ENCODE measurements around the gene PLXNA2. TPM values are rescaled to one million over a fixed set of nuclear protein-coding genes. Genes with fewer than 3 reads are reported as not detected.
A peak's percentile ranks its signal among the peaks of the same experiment; 100 is the strongest.

The PLXNA2 gene
- polyA plus RNA-seq, 4 donors, result 10.7 to 17.8 (median 12.8) TPM

GRCh38 chr1:208028526-208028925, 215.7 kb downstream of the PLXNA2 start:
- peaks cover 0 to 13% (median 0%) of the 10 kb centered on the region in 3 donors for H3K4me1 ChIP-seq (ENCODE audit: control insufficient read depth in 3 of 3, insufficient read depth in 2 of 3, low read depth in 1 of 3, low read length in 2 of 3)
- no peak for FAIRE-seq
- H3K36me3 ChIP-seq (ENCODE audit: control insufficient read depth in 3 of 3, insufficient read depth in 2 of 3, low read depth in 1 of 3, low read length in 3 of 3), result peaks cover 0 to 59% (median 0%) of the 10 kb centered on the region in 3 donors
- 66 to 67% (median 66%) methylated on average over 7 of the region's 7 CpGs for WGBS, 3 donors
- DNase-seq, result no peak
- H3K9me3 ChIP-seq (ENCODE audit: control insufficient read depth in 2 of 2, insufficient read depth in 1 of 2, low read depth in 1 of 2, low read length in 1 of 2), result no peaks in the 10 kb centered on the region
- no peak overlapping the region for H3K4me3 ChIP-seq (ENCODE audit: low read depth in 1 of 3, low read length in 3 of 3)
- peaks cover 0 to 51% (median 0%) of the 10 kb centered on the region in 3 donors for H3K27me3 ChIP-seq (ENCODE audit: control insufficient read depth in 3 of 3, insufficient read depth in 3 of 3, low read length in 3 of 3)
- H3K27ac ChIP-seq (ENCODE audit: low read depth in 1 of 3, low read length in 2 of 3), result peak overlapping the region in 1 of 3 donors; percentile 78

- no peaks in the 10 kb centered on the region for H3K9me3 ChIP-seq (ENCODE audit: control insufficient read depth in 2 of 2, insufficient read depth in 1 of 2, low read depth in 1 of 2, low read length in 1 of 2)
- DNase-seq (no peak), FAIRE-seq (no peak)
- peaks cover 0 to 52% (median 0%) of the 10 kb centered on the region in 3 donors for H3K36me3 ChIP-seq (ENCODE audit: control insufficient read depth in 3 of 3, insufficient read depth in 2 of 3, low read depth in 1 of 3, low read length in 3 of 3)
- H3K4me1 ChIP-seq (ENCODE audit: control insufficient read depth in 3 of 3, insufficient read depth in 2 of 3, low read depth in 1 of 3, low read length in 2 of 3), result peaks cover 0 to 13% (median 0%) of the 10 kb centered on the region in 3 donors
- H3K4me3 ChIP-seq (ENCODE audit: low read depth in 1 of 3, low read length in 3 of 3), result no peak overlapping the region
- H3K27me3 ChIP-seq (ENCODE audit: control insufficient read depth in 3 of 3, insufficient read depth in 3 of 3, low read length in 3 of 3), result peaks cover 0 to 51% (median 0%) of the 10 kb centered on the region in 3 donors
- 89 to 93% (median 92%) methylated on average over 11 of the region's 11 CpGs for WGBS, 3 donors
- H3K27ac ChIP-seq (ENCODE audit: low read depth in 1 of 3, low read length in 2 of 3), result no peak overlapping the region
Measured at GRCh38 chr1:208027861-208028260, 216.3 kb downstream of the PLXNA2 start.

DNA sequence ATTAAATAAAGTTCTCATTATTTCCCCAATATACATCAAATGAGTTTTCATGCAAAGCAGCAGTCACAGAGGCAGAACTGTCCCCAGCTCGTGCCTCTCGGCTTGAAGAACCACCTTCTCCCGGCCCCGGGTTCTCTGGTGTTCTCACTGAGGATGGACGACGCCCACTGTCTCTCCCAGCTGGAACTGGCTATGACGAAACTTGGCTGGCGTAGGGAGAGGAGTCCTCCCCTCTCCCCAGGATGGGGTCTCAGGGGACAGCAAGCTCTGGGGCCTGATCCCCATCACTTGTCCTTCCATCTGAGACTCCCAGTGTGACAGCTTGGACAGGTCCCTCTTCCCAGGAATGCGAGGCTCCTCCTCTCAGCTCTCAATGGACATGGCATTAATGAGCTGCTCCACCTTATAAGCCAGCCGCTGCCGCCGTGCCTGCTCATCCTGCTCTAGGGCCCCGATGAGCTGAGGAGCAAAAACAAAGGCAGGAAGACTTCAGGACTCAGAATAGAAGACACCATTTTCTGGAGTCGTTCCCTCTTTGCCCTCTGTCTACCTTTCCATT, 217.2 kb downstream of the PLXNA2 start:
- H3K9me3 ChIP-seq (ENCODE audit: control insufficient read depth in 2 of 2, insufficient read depth in 1 of 2, low read depth in 1 of 2, low read length in 1 of 2), result no peaks in the 10 kb centered on the region
- 82 to 91% (median 88%) methylated on average over 14 of the region's 14 CpGs for WGBS, 3 donors
- FAIRE-seq, result no peak
- no peak for DNase-seq
- peaks cover 0 to 13% (median 0%) of the 10 kb centered on the region in 3 donors for H3K4me1 ChIP-seq (ENCODE audit: control insufficient read depth in 3 of 3, insufficient read depth in 2 of 3, low read depth in 1 of 3, low read length in 2 of 3)
- H3K4me3 ChIP-seq (ENCODE audit: low read depth in 1 of 3, low read length in 3 of 3), result no peak overlapping the region
- H3K36me3 ChIP-seq (ENCODE audit: control insufficient read depth in 3 of 3, insufficient read depth in 2 of 3, low read depth in 1 of 3, low read length in 3 of 3), result peaks cover 0 to 45% (median 0%) of the 10 kb centered on the region in 3 donors
- H3K27me3 ChIP-seq (ENCODE audit: control insufficient read depth in 3 of 3, insufficient read depth in 3 of 3, low read length in 3 of 3), result peaks cover 0 to 51% (median 0%) of the 10 kb centered on the region in 3 donors
- H3K27ac ChIP-seq (ENCODE audit: low read depth in 1 of 3, low read length in 2 of 3), result no peak overlapping the region

DNA sequence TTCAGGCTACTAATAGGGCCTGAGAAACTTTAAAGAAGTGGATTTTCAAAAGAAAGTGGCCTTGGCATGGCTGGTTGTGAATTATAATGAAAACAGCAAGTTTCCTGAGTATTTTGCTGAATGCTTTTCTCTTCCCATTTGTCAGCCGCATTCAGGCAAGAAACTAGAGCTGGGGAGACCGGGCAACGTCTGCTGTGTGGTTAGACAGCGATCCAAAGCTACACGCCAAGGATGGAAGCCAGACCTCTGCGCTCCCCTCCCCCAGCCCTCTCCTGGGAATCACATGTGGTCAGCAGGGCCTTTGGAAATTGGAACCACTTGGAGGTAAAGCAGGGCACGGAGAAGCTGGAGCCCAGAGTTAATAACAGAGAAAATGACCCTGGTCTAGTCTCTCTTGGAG, 219.2 kb downstream of the PLXNA2 start:
- peaks cover 0 to 29% (median 0%) of the 10 kb centered on the region in 3 donors for H3K36me3 ChIP-seq (ENCODE audit: control insufficient read depth in 3 of 3, insufficient read depth in 2 of 3, low read depth in 1 of 3, low read length in 3 of 3)
- WGBS, 3 donors, result 80 to 95% (median 91%) methylated on average over 7 of the region's 7 CpGs
- H3K4me1 ChIP-seq (ENCODE audit: control insufficient read depth in 3 of 3, insufficient read depth in 2 of 3, low read depth in 1 of 3, low read length in 2 of 3), result peaks cover 0 to 9% (median 0%) of the 10 kb centered on the region in 3 donors
- H3K4me3 ChIP-seq (ENCODE audit: low read depth in 1 of 3, low read length in 3 of 3), result no peak overlapping the region
- H3K27me3 ChIP-seq (ENCODE audit: control insufficient read depth in 3 of 3, insufficient read depth in 3 of 3, low read length in 3 of 3), result peaks cover 0 to 53% (median 0%) of the 10 kb centered on the region in 3 donors
- H3K27ac ChIP-seq (ENCODE audit: low read depth in 1 of 3, low read length in 2 of 3), result no peak overlapping the region
- no peak for FAIRE-seq
- no peak for DNase-seq
- H3K9me3 ChIP-seq (ENCODE audit: control insufficient read depth in 2 of 2, insufficient read depth in 1 of 2, low read depth in 1 of 2, low read length in 1 of 2), result no peaks in the 10 kb centered on the region

- peaks cover 0 to 52% (median 0%) of the 10 kb centered on the region in 3 donors for H3K27me3 ChIP-seq (ENCODE audit: control insufficient read depth in 3 of 3, insufficient read depth in 3 of 3, low read length in 3 of 3)
- FAIRE-seq (no peak), DNase-seq (no peak)
- 78 to 86% (median 85%) methylated on average over 6 of the region's 6 CpGs for WGBS, 3 donors
- peaks cover 0 to 4% (median 0%) of the 10 kb centered on the region in 3 donors for H3K4me1 ChIP-seq (ENCODE audit: control insufficient read depth in 3 of 3, insufficient read depth in 2 of 3, low read depth in 1 of 3, low read length in 2 of 3)
- H3K4me3 ChIP-seq (ENCODE audit: low read depth in 1 of 3, low read length in 3 of 3), result no peak overlapping the region
- peaks cover 0 to 28% (median 0%) of the 10 kb centered on the region in 3 donors for H3K36me3 ChIP-seq (ENCODE audit: control insufficient read depth in 3 of 3, insufficient read depth in 2 of 3, low read depth in 1 of 3, low read length in 3 of 3)
- no peak overlapping the region for H3K27ac ChIP-seq (ENCODE audit: low read depth in 1 of 3, low read length in 2 of 3)
- no peaks in the 10 kb centered on the region for H3K9me3 ChIP-seq (ENCODE audit: control insufficient read depth in 2 of 2, insufficient read depth in 1 of 2, low read depth in 1 of 2, low read length in 1 of 2)
Measured at GRCh38 chr1:208024406-208024805, 219.8 kb downstream of the PLXNA2 start.

GRCh38 chr1:208019257-208019656, 224.9 kb downstream of the PLXNA2 start:
- Histone ChIP-seq H3K27ac (ENCODE audit: low read depth in 1 of 3, low read length in 2 of 3) (no peak overlapping the region), H3K9me3 (ENCODE audit: control insufficient read depth in 2 of 2, insufficient read depth in 1 of 2, low read depth in 1 of 2, low read length in 1 of 2) (no peaks in the 10 kb centered on the region), H3K36me3 (ENCODE audit: control insufficient read depth in 3 of 3, insufficient read depth in 2 of 3, low read depth in 1 of 3, low read length in 3 of 3) (no peaks in the 10 kb centered on the region), H3K4me1 (ENCODE audit: control insufficient read depth in 3 of 3, insufficient read depth in 2 of 3, low read depth in 1 of 3, low read length in 2 of 3) (no peaks in the 10 kb centered on the region), H3K4me3 (ENCODE audit: low read depth in 1 of 3, low read length in 3 of 3) (no peak overlapping the region), H3K27me3 (ENCODE audit: control insufficient read depth in 3 of 3, insufficient read depth in 3 of 3, low read length in 3 of 3) (peaks cover 0 to 41% (median 0%) of the 10 kb centered on the region in 3 donors)
- 69 to 77% (median 72%) methylated on average over 2 of the region's 2 CpGs for WGBS, 3 donors
- DNase-seq (no peak), FAIRE-seq (no peak)

GRCh38 chr1:208015255-208015654, 228.9 kb downstream of the PLXNA2 start:
- no peaks in the 10 kb centered on the region for H3K9me3 ChIP-seq (ENCODE audit: control insufficient read depth in 2 of 2, insufficient read depth in 1 of 2, low read depth in 1 of 2, low read length in 1 of 2)
- H3K36me3 ChIP-seq (ENCODE audit: control insufficient read depth in 3 of 3, insufficient read depth in 2 of 3, low read depth in 1 of 3, low read length in 3 of 3), result no peaks in the 10 kb centered on the region
- WGBS, 3 donors, result 71 to 82% (median 79%) methylated on average over 6 of the region's 6 CpGs
- no peak overlapping the region for H3K27ac ChIP-seq (ENCODE audit: low read depth in 1 of 3, low read length in 2 of 3)
- H3K27me3 ChIP-seq (ENCODE audit: control insufficient read depth in 3 of 3, insufficient read depth in 3 of 3, low read length in 3 of 3), result peaks cover 0 to 21% (median 0%) of the 10 kb centered on the region in 3 donors
- DNase-seq, result no peak
- no peaks in the 10 kb centered on the region for H3K4me1 ChIP-seq (ENCODE audit: control insufficient read depth in 3 of 3, insufficient read depth in 2 of 3, low read depth in 1 of 3, low read length in 2 of 3)
- H3K4me3 ChIP-seq (ENCODE audit: low read depth in 1 of 3, low read length in 3 of 3), result no peak overlapping the region
- no peak for FAIRE-seq

DNA sequence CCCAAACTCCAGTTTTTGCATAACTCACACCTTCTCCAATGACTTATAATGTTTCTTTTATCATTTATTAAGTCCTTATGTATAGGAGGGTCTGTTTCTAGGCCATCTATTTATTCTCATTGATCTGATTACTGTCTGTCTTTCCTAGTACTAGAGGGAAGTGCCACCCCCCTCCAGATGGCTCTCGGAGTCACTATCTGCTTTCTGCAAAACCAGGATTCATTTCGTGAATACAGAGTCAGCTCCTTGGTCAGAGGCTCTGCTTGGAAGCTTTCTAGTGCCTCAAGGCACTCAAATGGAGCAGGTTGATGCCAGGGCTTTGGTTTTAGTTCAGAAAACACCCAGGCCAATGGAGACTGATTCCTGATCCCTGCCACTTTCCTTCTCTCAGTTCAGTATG, 231.0 kb downstream of the PLXNA2 start:
- Histone ChIP-seq H3K9me3 (ENCODE audit: control insufficient read depth in 2 of 2, insufficient read depth in 1 of 2, low read depth in 1 of 2, low read length in 1 of 2) (no peaks in the 10 kb centered on the region), H3K27me3 (ENCODE audit: control insufficient read depth in 3 of 3, insufficient read depth in 3 of 3, low read length in 3 of 3) (peaks cover 0 to 19% (median 0%) of the 10 kb centered on the region in 3 donors), H3K27ac (ENCODE audit: low read depth in 1 of 3, low read length in 2 of 3) (no peak overlapping the region), H3K36me3 (ENCODE audit: control insufficient read depth in 3 of 3, insufficient read depth in 2 of 3, low read depth in 1 of 3, low read length in 3 of 3) (no peaks in the 10 kb centered on the region), H3K4me3 (ENCODE audit: low read depth in 1 of 3, low read length in 3 of 3) (no peak overlapping the region), H3K4me1 (ENCODE audit: control insufficient read depth in 3 of 3, insufficient read depth in 2 of 3, low read depth in 1 of 3, low read length in 2 of 3) (no peaks in the 10 kb centered on the region)
- WGBS, 3 donors, result 81 to 88% (median 82%) methylated on average over 2 of the region's 2 CpGs
- FAIRE-seq (no peak), DNase-seq (no peak)

DNA sequence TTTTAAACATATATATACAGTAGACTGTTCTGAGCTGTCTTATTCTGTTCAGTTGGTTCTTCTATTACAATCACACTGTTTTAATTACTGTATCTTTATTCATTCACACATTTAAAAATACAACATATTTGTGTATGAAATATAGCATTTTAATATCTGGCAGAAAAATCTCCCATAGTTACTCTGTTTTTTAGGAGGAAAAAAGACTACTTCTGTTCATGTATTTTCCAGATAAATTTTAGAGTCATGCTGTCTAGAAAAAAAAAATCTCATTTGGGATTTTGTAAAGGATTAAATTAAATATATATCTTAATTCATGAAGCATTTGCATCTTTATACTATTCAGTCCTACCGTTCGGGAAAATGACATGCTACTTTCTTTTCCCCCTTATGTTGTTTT, 231.5 kb downstream of the PLXNA2 start:
- Histone ChIP-seq H3K27ac (ENCODE audit: low read depth in 1 of 3, low read length in 2 of 3) (no peak overlapping the region), H3K27me3 (ENCODE audit: control insufficient read depth in 3 of 3, insufficient read depth in 3 of 3, low read length in 3 of 3) (peaks cover 0 to 16% (median 0%) of the 10 kb centered on the region in 3 donors), H3K4me1 (ENCODE audit: control insufficient read depth in 3 of 3, insufficient read depth in 2 of 3, low read depth in 1 of 3, low read length in 2 of 3) (no peaks in the 10 kb centered on the region), H3K4me3 (ENCODE audit: low read depth in 1 of 3, low read length in 3 of 3) (no peak overlapping the region), H3K9me3 (ENCODE audit: control insufficient read depth in 2 of 2, insufficient read depth in 1 of 2, low read depth in 1 of 2, low read length in 1 of 2) (no peaks in the 10 kb centered on the region), H3K36me3 (ENCODE audit: control insufficient read depth in 3 of 3, insufficient read depth in 2 of 3, low read depth in 1 of 3, low read length in 3 of 3) (no peaks in the 10 kb centered on the region)
- FAIRE-seq (no peak), DNase-seq (no peak)
- 43 to 46% (median 46%) methylated on average over 2 of the region's 2 CpGs for WGBS, 3 donors
